Kidney epithelial cell (primary cell): ENCODE measurements around the gene LRRC14B. TPM values are rescaled to one million over a fixed set of nuclear protein-coding genes. Genes with fewer than 3 reads are reported as not detected.

Source experiments
- DNase-seq: peaks from one replicate; pipeline ENCODE4 v3.0.0-alpha.2; 2010; ENCODE audit warnings: low read depth
- H3K27me3 ChIP-seq: 2 replicates; pipeline ENCODE4 v1.6.0; 2011; ENCODE audit warnings: low read length; ENCODE audit not compliant: control insufficient read depth, insufficient read depth
- H3K36me3 ChIP-seq: 2 replicates; pipeline ENCODE4 v1.5.1; 2011; ENCODE audit warnings: low read length; ENCODE audit not compliant: control insufficient read depth, insufficient read depth
- H3K4me3 ChIP-seq: 2 replicates; pipeline ENCODE4 v1.5.1; 2011; ENCODE audit warnings: low read depth, mild to moderate bottlenecking, control low read depth, low read length
- total RNA-seq: library from RNA; depleted of rRNA; stranded (reverse); fragments of >200 nt; gene quantifications from 2 replicates; pipeline ENCODE4 v1.2.3, GENCODE V29; 2015
- TF ChIP-seq, protein P1 (sequence below): IDR thresholded peaks from 2 replicates; pipeline ENCODE4 v1.5.1; 2011; ENCODE audit warnings: mild to moderate bottlenecking, moderate library complexity, low read length, control low read depth, inconsistent platforms; ENCODE audit not compliant: insufficient read depth, poor library complexity, severe bottlenecking

Gene LRRC14B
- total RNA-seq, 1 donor from 2014 or later = not detected

GRCh38 chr5:160921-161802 lies 30.1 kb upstream of the LRRC14B start:
- no peak for DNase-seq
- no peak overlapping the region for H3K4me3 ChIP-seq
- no peaks in the 10 kb centered on the region for H3K27me3 ChIP-seq
- no peaks in the 10 kb centered on the region for H3K36me3 ChIP-seq
- TF ChIP-seq, protein P1, sequence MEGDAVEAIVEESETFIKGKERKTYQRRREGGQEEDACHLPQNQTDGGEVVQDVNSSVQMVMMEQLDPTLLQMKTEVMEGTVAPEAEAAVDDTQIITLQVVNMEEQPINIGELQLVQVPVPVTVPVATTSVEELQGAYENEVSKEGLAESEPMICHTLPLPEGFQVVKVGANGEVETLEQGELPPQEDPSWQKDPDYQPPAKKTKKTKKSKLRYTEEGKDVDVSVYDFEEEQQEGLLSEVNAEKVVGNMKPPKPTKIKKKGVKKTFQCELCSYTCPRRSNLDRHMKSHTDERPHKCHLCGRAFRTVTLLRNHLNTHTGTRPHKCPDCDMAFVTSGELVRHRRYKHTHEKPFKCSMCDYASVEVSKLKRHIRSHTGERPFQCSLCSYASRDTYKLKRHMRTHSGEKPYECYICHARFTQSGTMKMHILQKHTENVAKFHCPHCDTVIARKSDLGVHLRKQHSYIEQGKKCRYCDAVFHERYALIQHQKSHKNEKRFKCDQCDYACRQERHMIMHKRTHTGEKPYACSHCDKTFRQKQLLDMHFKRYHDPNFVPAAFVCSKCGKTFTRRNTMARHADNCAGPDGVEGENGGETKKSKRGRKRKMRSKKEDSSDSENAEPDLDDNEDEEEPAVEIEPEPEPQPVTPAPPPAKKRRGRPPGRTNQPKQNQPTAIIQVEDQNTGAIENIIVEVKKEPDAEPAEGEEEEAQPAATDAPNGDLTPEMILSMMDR = no peak

- H3K27me3 ChIP-seq = no peaks in the 10 kb centered on the region
- TF ChIP-seq, protein P1 = no peak
- no peak overlapping the region for H3K4me3 ChIP-seq
- no peaks in the 10 kb centered on the region for H3K36me3 ChIP-seq
- DNase-seq = no peak
Measured at GRCh38 chr5:161803-162110, 29.5 kb upstream of the LRRC14B start.

GRCh38 chr5:162190-162564 lies 29.1 kb upstream of the LRRC14B start:
- no peak for DNase-seq
- TF ChIP-seq, protein P1 = no peak
- no peaks in the 10 kb centered on the region for H3K27me3 ChIP-seq
- H3K4me3 ChIP-seq = no peak overlapping the region
- H3K36me3 ChIP-seq = no peaks in the 10 kb centered on the region

DNA sequence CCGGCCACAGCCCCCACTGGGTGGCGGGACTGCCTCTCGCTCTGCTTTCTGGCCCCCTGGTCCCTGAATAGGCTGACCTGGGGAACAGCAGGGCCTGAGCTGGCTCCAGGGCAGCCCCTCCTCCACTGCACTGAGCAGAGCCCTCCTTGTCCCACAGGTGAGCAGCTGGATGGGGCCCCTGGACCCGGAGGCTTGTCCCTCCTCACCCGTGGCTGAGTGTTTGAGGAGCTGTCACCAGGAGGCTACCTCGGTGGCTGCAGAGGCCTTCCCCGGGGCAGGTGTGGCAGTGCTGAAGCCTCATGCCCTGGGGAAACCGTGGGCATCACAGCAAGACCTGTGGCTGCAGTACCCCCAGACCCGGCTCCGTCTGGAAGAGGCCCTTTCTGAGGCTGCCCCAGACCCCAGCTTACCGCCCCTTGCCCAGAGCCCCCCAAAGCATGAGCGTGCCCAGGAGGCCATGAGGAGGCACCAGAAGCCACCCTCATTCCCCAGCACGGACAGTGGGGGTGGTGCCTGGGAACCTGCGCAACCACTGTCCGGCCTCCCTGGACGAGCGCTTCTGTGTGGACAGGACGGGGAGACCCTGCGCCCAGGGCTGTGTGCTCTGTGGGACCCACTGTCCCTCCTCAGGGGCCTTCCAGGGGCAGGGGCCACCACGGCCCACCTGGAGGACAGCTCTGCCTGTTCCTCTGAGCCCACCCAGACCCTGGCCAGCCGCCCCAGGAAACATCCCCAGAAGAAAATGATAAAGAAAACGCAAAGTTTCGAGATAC lies 28.5 kb upstream of the LRRC14B start:
- no peak for DNase-seq
- Histone ChIP-seq H3K36me3 (no peaks in the 10 kb centered on the region), H3K27me3 (no peaks in the 10 kb centered on the region), H3K4me3 (no peak overlapping the region)
- TF ChIP-seq, protein P1 = no peak

DNA sequence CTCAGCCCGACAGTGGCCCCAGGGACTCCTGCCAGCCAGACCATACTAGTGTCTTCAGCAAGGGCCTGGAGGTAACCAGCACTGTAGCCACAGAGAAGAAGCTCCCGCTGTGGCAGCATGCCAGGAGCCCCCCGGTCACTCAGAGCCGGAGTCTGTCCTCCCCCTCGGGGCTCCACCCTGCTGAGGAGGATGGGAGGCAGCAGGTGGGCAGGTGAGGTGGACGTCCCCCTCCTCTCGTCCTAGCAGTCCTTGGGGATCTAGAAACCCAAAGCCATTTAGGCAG lies 28.0 kb upstream of the LRRC14B start:
- TF ChIP-seq, protein P1 = no peak
- no peak overlapping the region for H3K4me3 ChIP-seq
- DNase-seq = no peak
- H3K27me3 ChIP-seq = no peaks in the 10 kb centered on the region
- H3K36me3 ChIP-seq = no peaks in the 10 kb centered on the region
